GM19035 (cell line): ENCODE results near the gene COL4A3.
"Not testable (repeated sequence)": the region's sequence is repeated elsewhere in the genome, so short reads cannot be mapped to it uniquely, and the experiment has no call there.

Experiments used
- ATAC-seq: cut with Tn5 transposase; IDR thresholded peaks from one replicate; pipeline ENCODE4 v1.9.1; 2021; ENCODE audit not compliant: unreplicated experiment

The COL4A3 gene

GRCh38 chr2:227205701-227206100 lies 41.3 kb downstream of the COL4A3 start:
- no peak for ATAC-seq

DNA sequence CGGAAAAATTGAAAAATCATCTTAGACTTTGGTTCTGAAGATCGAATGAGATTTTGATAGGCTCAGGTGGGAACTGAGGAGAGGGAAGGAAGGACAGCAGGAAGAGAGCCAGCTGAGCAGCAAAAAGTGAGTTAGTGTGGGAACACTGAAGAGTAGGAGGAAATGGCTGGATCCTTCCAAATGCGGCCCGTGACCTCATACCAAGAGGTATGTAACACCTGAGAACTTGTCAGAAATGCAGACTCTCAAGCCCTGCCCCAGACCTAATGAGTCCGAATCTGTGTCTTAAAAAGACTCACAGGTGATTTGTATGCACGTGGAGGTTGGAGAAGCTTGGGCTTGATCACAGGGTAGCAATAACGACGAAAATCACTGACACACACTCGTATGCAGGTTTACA lies 42.0 kb downstream of the COL4A3 start:
- no peak for ATAC-seq

DNA sequence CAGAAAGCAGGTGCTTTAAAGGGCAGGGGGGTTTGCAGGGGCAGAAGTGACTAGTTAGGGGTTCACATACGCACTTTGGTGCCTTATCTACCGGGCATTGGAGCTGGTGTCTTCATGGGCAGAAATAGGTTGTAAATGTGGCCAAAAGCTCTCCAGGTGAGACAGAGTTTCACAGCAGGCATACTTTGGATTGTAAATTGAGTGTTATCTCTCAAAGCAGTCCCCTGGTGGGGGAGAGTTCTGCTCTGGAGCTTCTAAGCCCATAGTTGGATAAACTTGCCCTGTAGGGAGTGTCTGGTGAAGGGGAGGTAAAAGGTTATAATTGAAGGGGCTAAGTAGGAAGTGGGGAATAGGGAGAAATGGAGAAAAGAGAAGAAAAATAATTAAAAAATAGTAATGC lies 43.1 kb downstream of the COL4A3 start:
- ATAC-seq = no peak

DNA sequence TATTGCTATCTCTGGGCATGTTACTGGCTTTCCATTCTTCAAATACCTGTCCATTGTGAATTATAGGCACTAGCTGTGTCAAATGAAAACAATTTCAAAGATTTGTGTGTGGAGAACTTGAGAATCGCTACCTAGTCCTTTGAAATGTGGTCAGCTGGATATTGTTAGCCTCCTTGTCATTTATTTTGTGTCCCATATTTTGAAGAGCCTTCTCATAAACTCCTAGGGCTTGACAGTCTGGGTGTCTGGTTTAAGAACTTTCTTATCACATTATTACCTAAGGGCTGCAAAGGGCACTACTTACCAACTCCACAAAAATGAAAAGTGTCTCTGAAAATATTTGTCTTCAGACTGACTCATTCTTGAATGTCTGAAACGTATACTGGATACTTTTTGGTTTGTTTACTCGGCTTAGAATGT lies 50.2 kb downstream of the COL4A3 start:
- no peak for ATAC-seq

DNA sequence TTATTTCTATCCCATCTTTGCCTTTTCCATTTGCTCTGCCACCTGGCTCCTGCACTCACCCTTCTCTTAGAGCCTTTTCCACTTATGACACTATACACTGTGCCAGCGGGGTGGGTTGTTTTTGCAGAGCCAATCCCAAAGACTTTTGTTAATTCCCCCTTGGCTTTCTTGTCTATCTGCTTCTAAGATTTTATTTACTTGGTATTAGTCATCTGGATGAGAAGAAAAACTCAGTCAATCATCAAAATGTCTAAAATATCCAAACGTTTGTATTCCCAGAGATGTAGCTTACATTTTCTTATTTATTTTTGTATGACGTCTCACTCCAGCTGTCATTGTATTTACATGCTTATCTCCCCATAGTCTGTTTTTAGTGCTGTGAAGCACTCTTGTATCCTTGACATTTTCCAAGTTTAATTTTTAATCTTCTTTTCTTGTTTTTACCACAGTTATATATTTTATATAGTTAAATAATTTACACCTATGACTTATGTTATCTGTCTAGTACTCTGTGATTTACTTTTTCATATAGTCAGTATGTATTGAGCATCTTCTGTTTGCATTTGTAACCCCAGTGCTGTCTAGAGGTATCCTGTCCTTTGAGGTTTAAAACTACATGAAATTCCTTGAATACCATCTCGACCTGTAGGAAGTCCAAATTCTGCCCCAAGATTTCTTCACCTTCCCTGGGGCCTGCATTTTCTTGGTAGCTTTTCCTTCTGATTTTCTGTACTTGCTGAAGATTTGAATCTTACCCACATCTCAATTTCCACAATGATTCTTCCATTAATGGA lies 55.1 kb downstream of the COL4A3 start:
- ATAC-seq = no peak

GRCh38 chr2:227221120-227221519 lies 56.7 kb downstream of the COL4A3 start:
- ATAC-seq = no peak

DNA sequence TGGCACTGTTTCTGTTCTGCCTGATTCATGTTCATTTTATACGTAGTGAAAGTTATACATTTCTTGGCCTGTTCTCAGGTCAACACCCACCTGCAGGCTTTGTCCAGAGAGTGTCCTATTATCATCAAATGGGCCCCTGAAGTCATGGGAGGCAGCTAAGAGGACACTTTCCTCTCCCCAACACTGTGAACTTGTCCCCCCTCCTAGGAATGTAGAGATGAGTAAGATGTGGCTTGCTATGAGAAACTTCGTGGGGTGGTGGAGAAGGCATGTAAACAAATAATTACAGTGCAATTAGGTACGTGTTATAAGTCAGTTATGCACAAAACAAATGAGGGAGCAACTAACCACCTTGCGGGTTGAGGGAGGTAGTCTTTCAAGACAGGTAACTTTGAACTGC lies 57.9 kb downstream of the COL4A3 start:
- no peak for ATAC-seq

DNA sequence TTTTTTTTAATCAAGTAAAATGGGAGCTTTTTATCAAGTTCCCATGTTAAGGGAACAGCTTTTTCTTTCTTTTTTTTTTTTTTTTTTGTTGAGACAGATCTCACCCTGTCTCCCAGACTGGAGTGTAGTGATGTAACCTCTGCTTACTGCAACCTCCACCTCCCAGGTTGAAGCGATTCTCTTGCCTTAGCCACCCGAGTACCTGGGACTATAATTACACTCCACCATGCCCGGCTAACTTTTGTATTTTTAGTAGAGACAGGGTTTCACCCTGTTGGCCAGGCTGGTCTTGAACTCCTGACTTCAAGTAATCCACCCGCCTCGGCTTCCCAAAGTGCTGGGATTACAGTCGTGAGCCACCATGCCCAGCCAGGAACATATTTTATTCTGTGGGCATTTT lies 61.2 kb downstream of the COL4A3 start:
- not testable (repeated sequence) for ATAC-seq

DNA sequence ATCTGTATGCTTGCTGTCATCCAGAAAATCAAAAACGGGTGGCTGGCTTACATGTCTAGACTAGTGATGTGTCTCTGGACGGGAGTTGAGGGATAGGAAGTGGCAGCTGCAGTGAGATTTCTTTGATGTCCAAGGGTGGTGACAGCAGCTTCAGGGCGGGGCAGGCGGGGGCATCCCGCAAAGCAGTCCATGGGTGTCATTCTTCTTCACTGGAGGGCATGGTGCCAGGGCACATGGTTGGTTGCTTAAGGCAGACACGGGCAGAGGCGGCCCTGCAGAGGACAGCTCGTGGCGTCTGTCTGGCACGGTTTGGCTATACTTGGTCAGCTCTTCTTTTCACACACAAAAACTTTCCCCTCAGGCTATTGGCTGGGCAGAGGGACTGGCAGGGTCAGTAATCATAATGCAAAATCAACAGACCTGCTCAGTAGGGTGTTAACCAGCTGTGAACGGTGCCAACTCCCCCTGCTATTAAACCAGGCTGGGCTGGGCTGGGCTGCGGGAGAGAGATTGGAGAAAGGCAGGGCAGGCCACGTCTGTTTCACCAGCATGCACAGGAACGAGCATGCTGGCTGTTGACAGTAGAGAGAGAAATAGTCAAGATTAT lies 63.7 kb downstream of the COL4A3 start:
- no peak for ATAC-seq

GRCh38 chr2:227230151-227230550 lies 65.7 kb downstream of the COL4A3 start:
- no peak for ATAC-seq

GRCh38 chr2:227234429-227234828 lies 70.0 kb downstream of the COL4A3 start:
- no peak for ATAC-seq

DNA sequence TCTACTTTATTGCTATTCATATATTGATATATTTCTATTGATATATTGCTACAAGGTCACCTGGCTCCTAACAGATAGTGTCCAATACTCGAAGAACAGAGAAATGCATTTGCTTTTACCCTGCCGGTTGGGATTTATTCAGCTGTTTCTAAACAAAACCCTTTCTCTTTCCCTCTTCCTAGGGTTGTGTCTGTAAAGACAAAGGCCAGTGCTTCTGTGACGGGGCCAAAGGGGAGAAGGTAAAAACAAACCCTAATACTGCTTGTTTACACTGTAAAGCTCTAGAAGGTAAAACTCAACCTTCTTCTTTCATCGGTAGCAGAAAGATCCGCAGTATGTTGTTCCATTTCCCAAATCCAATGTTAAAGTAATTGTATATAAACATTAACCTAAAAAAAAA lies 73.4 kb downstream of the COL4A3 start:
- ATAC-seq = no peak

- ATAC-seq = no peak
Measured at GRCh38 chr2:227238238-227239237, 74.1 kb downstream of the COL4A3 start.

GRCh38 chr2:227241005-227241404 lies 76.6 kb downstream of the COL4A3 start:
- no peak for ATAC-seq

DNA sequence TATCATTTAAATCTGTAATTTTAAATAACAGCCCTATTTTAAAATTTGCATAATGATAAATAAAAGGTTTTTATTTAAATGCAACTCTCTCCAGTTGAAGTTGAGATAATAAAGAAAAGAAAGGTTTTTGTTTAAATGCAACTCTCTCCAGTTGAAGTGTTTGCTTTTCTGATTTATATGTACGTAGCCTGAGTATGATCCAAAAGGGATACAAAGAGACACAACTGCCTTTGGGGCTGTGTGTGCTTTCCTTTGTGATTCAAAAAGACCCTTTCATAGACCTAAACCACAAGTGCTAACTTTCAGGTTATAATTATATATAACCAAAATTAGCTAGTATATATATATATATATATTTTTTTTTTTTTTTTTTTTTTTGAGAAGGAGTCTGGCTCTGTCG lies 84.5 kb downstream of the COL4A3 start:
- no peak for ATAC-seq

GRCh38 chr2:227252831-227253230 lies 88.4 kb downstream of the COL4A3 start:
- ATAC-seq = no peak

- ATAC-seq = no peak
Measured at GRCh38 chr2:227256605-227257004, 92.2 kb downstream of the COL4A3 start.

DNA sequence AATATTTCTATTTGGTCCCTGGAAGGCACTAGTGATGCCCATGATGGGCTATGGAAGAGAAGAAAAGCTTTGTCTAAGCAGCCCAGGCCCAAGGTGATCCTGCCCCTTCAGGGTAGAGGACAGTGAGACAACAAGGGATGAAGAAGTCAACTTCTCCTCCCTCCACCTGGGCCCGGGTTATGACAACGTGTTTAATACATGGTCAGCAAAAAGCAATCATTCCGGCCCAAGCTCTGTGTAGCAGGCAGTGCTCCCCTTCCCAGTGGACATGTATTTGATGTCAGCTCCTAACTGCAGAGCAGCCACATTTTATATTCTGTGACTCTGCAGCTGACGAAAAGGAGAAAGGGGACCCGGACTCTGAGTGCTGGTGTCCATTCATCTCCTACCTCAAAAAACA lies 93.4 kb downstream of the COL4A3 start:
- no peak for ATAC-seq

DNA sequence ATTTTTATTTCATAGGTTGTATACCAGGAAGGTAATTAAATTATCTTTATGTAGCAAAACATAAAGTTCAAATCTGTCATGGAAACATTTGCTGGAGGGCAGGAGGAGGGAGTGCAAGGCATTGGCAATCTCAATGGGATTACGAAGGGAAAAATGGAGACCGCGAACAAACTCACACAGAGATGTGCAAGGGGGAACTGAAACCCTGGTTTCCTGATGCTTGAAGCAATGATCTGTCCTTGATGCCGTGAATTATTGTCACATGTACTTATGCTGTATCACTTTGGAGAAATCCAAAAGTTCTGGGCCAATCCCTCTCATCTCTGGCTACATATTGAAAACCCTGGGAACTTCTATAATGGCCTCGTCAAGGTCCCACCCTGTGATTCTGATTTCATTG lies 95.6 kb downstream of the COL4A3 start:
- ATAC-seq = no peak

GRCh38 chr2:227267410-227268115 lies 103.1 kb downstream of the COL4A3 start:
- no peak for ATAC-seq

GRCh38 chr2:227280895-227281294 lies 116.5 kb downstream of the COL4A3 start:
- ATAC-seq = no peak
